Large intestine (tissue), 3 donors: Measurements from ENCODE around the gene ABHD8. TPM values are rescaled to one million over a fixed set of nuclear protein-coding genes. Genes with fewer than 3 reads are reported as not detected.
"Not testable (repeated sequence)": the region's sequence is repeated elsewhere in the genome, so short reads cannot be mapped to it uniquely, and the experiment has no call there.

ENCODE experiments used
- DNase-seq, 2 donors: peaks; one replicate each; pipeline versions ENCODE4 v3.0.0 to v3.0.0-alpha.2; 2013
- H3K27ac ChIP-seq: one replicate; pipeline ENCODE4 v1.5.1; 2013; ENCODE audit warnings: low read length
- H3K27me3 ChIP-seq: 2 replicates; pipeline ENCODE4 v1.6.1; 2013; ENCODE audit warnings: low read length; ENCODE audit not compliant: control insufficient read depth, insufficient read depth
- H3K36me3 ChIP-seq: 2 replicates; pipeline ENCODE4 v1.6.1; 2013; ENCODE audit warnings: low read length; ENCODE audit not compliant: control insufficient read depth, insufficient read depth
- H3K4me1 ChIP-seq: one replicate; pipeline ENCODE4 v1.6.1; 2013; ENCODE audit warnings: low read length; ENCODE audit not compliant: control insufficient read depth, insufficient read depth
- H3K4me3 ChIP-seq: one replicate; pipeline ENCODE4 v1.5.1; 2013; ENCODE audit warnings: low read length
- H3K9me3 ChIP-seq: one replicate; pipeline ENCODE4 v1.6.1; 2013; ENCODE audit warnings: mild to moderate bottlenecking, low read depth, low read length, moderate library complexity; ENCODE audit not compliant: control insufficient read depth
- WGBS: methylation state at CpG from one replicate; pipeline ENCODE4 v1.1.5; 2013; ENCODE audit warnings: low lambda C conversion rate; ENCODE audit not compliant: insufficient coverage; 5-methylcytosine and 5-hydroxymethylcytosine counted together
- polyA plus RNA-seq: library from polyadenylated mRNA; unstranded; fragments of 120-200 nt; gene quantifications from one replicate; pipeline ENCODE4 v1.2.1, GENCODE V29; 2013

The ABHD8 gene
- polyA plus RNA-seq, 1 donor: 5.0 TPM

- Histone ChIP-seq H3K36me3 (peaks cover 19% of the 10 kb centered on the region), H3K4me3 (peak within 1 kb of the TSS; percentile 13), H3K4me1 (peaks cover 10% of the 10 kb centered on the region), H3K27ac (no peak within 1 kb of the TSS), H3K27me3 (peaks cover 17% of the 10 kb centered on the region), H3K9me3 (peaks cover 10% of the 10 kb centered on the region)
- DNase-seq: peak in 1 of 2 donors; percentile 30
- WGBS: no CpG with 5 or more reads among the region's 75 CpGs
Measured at GRCh38 chr19:17281391-17282304, 21.6 kb downstream of the ABHD8 start, which contains the start of gene ANKLE1. TSS of gene ANKLE1 (plus strand) at chr19:17281901. CDS start at chr19:17281921, 20 bp downstream.

- no peak for DNase-seq
- Histone ChIP-seq H3K36me3 (peaks cover 39% of the 10 kb centered on the region), H3K27ac (no peak overlapping the region), H3K4me3 (no peak overlapping the region), H3K4me1 (peaks cover 10% of the 10 kb centered on the region), H3K27me3 (peaks cover 17% of the 10 kb centered on the region), H3K9me3 (peaks cover 10% of the 10 kb centered on the region)
- no CpG with 5 or more reads among the region's 3 CpGs for WGBS
Measured at GRCh38 chr19:17279436-17279835, 23.8 kb downstream of the ABHD8 start.

- DNase-seq: no peak
- Histone ChIP-seq H3K4me3 (no peak overlapping the region), H3K36me3 (peaks cover 60% of the 10 kb centered on the region), H3K27me3 (no peaks in the 10 kb centered on the region), H3K4me1 (no peaks in the 10 kb centered on the region), H3K27ac (no peak overlapping the region), H3K9me3 (no peaks in the 10 kb centered on the region)
- WGBS: no CpG with 5 or more reads among the region's 19 CpGs
Measured at GRCh38 chr19:17275441-17276175, 27.6 kb downstream of the ABHD8 start.

- H3K27me3 ChIP-seq, DNase-seq, H3K9me3 ChIP-seq, H3K4me3 ChIP-seq, H3K4me1 ChIP-seq, H3K27ac ChIP-seq: not testable (repeated sequence)
- H3K36me3 ChIP-seq: peaks cover 63% of the 10 kb centered on the region
- no CpG with 5 or more reads among the region's 3 CpGs for WGBS
Measured at GRCh38 chr19:17274892-17275291, 28.3 kb downstream of the ABHD8 start.

- no peaks in the 10 kb centered on the region for H3K9me3 ChIP-seq
- DNase-seq: no peak
- peaks cover 6% of the 10 kb centered on the region for H3K4me1 ChIP-seq
- peaks cover 23% of the 10 kb centered on the region for H3K36me3 ChIP-seq
- no peaks in the 10 kb centered on the region for H3K27me3 ChIP-seq
- H3K27ac ChIP-seq: no peak overlapping the region
- WGBS: no CpG with 5 or more reads among the region's 13 CpGs
- no peak overlapping the region for H3K4me3 ChIP-seq
Measured at GRCh38 chr19:17268754-17269153, 34.5 kb downstream of the ABHD8 start.

- peak within 1 kb of the TSS; percentile 78 for H3K4me3 ChIP-seq
- WGBS: 0% methylated on average over 2 of the region's 27 CpGs
- H3K9me3 ChIP-seq: no peaks in the 10 kb centered on the region
- H3K27me3 ChIP-seq: no peaks in the 10 kb centered on the region
- peaks cover 16% of the 10 kb centered on the region for H3K36me3 ChIP-seq
- H3K27ac ChIP-seq: peak within 1 kb of the TSS; percentile 35
- DNase-seq: peak; percentile 97 to 98
- peaks cover 6% of the 10 kb centered on the region for H3K4me1 ChIP-seq
Measured at GRCh38 chr19:17266975-17267788, 36.0 kb downstream of the ABHD8 start, which contains the start of gene BABAM1. TSS of gene BABAM1 (plus strand) at chr19:17267443. CDS start at chr19:17268807, 1,364 bp downstream.

GRCh38 chr19:17266589-17266974, 36.6 kb downstream of the ABHD8 start:
- H3K27me3 ChIP-seq: no peaks in the 10 kb centered on the region
- 63% methylated on average over 4 of the region's 12 CpGs for WGBS
- peaks cover 6% of the 10 kb centered on the region for H3K4me1 ChIP-seq
- H3K36me3 ChIP-seq: peaks cover 14% of the 10 kb centered on the region
- DNase-seq: no peak
- H3K27ac ChIP-seq: no peak overlapping the region
- H3K9me3 ChIP-seq: no peaks in the 10 kb centered on the region
- H3K4me3 ChIP-seq: no peak overlapping the region

GRCh38 chr19:17266026-17266425, 37.2 kb downstream of the ABHD8 start:
- peaks cover 8% of the 10 kb centered on the region for H3K36me3 ChIP-seq
- 60% methylated on average over 1 of the region's 7 CpGs for WGBS
- no peaks in the 10 kb centered on the region for H3K9me3 ChIP-seq
- H3K27me3 ChIP-seq: no peaks in the 10 kb centered on the region
- peaks cover 6% of the 10 kb centered on the region for H3K4me1 ChIP-seq
- DNase-seq: no peak
- no peak overlapping the region for H3K4me3 ChIP-seq
- H3K27ac ChIP-seq: no peak overlapping the region

- Histone ChIP-seq H3K4me1 (peaks cover 6% of the 10 kb centered on the region), H3K9me3 (peaks cover under 1% of the 10 kb centered on the region), H3K4me3 (peak within 1 kb of the TSS; percentile 10), H3K27me3 (no peaks in the 10 kb centered on the region), H3K27ac (no peak within 1 kb of the TSS), H3K36me3 (peaks cover 5% of the 10 kb centered on the region)
- WGBS: 50% methylated on average over 2 of the region's 5 CpGs
- no peak for DNase-seq
Measured at GRCh38 chr19:17264641-17264979, 38.6 kb downstream of the ABHD8 start, which contains the start of gene USHBP1. TSS of gene USHBP1 (minus strand) at chr19:17264745. CDS start at chr19:17264299, 446 bp downstream.
